ENCODE results near the gene ERGIC1.

Gene ERGIC1

DNA sequence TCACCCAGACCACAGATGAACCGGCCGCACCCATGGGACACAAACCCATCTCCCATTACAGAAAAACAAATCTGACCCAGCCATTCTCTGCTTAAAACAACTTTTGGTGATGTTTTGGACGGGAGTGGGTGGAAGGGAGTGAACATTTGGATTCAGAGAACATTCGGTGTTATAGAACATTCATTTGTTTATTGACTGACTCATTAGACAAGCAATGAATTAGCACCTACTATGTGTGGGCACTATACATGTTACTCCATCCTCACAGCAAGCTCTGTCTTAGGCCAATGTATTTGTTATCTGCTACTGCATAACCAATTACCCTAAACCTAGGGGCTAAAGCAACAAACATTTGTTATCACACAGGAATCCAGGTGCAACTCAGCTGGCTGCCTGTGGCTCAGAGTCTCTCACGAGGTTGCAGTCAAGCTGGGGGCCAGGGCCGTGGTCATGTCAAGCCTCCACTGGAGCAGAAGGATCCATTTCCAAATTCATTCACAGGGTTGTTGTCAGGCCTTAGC, 5.1 kb upstream of the ERGIC1 start:
- no peak for DNase-seq (ENCODE audit: low read depth, low spot score)

DNA sequence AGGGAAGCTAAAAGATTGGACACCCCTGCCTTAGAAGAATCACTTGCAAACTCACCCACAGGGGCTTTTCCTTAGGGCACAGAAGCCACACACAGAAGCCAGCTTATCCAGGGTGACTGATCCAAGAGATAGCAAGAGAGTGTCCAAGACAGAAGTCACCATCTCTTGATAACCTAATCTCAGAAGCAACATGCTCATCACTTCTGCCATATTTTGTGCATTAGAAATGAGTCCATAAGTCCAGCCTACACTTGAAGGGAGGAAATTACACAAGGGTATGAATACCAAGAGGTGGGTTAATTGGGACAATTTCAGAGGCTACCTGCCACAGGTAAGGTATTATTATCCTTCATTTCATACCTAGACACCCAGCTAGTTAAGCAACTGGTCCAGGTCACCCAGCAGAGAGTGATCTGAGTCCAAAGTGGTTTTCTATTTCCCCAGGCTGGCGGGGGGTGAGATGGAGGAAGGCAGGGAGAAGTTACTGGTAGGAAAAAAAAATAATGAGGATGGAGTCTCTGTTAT, 3.7 kb upstream of the ERGIC1 start:
- DNase-seq (ENCODE audit: low read depth, low spot score), result no peak

DNA sequence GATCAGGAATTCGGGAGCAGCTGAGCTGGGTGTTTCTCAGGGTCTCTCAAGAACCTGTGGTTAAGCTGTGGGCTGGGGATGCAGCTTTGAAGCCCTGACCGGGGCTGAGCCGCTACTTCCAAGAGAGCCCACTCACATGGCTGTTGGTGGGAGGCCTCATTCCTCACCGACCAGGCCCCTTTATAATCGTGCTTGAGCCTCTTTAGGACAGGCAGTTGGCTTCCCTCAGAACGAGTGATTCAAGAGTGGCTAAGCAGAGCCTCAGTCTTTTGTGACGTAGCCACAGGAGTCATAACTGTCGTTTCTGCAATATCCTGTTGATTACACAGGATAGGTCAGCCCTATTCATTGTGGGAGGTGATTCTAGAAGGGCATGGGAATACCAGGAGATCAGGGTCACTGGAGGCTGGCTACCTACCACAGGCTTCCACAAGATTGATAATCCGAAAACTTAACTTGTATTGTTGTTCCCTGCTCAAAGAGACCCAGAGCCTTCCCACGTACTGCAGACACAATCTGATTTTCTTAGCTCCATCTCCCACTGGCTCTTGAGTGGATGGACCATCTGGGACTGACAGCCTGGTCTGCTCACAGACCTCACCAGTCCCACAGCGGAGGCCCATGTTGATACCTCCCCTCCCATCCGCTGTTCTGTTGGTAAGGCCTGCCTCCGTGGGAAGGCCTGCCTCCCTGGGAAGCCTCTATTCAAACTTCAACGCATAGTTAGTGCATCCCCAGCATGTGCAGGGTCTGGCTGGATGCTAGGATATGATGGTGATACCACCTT, 3.0 kb upstream of the ERGIC1 start:
- no peak for DNase-seq (ENCODE audit: low read depth, low spot score)

DNA sequence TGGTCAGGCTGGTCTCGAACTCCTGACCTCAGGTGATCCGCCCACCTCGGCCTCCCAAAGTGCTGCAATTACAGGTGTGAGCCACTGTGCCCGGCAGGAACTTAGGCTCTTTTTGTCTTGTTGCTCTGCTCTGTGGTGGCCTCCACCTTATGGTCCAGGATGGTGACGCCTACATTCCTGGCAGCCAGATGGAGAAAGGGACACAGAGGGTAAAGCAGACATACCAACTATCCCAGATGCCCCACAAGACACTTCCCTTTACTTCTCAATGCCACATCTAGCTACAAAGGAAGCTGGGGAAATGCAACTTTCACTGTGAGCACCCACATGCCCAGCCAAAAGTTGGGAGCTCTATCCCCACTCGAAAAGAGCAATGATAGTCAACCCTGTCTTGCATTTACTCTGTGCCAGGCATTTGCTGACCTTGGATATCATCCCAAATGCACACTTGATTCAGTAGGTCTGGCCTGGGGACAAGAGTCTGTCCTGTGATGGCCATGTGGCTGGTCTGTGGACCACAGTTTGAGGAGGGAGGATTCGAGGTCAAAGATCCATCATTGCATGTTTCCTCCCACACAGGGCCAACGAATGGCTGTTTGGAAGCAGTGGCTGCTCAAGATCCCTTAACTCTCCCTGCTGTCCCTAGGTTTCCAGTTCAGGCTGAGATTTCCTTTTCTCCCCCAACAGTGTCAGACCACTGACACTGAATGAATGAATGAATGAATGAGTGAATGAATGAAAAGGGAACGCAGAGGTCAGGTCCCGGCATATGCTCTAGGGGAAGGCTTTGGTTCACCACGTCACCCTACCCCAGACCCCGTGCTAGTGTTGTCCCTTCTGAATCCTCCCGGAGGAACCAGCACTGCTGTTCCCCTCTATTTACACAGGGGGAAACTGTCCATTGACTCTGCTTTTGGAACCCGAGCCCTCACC, 1.4 kb upstream of the ERGIC1 start:
- DNase-seq (ENCODE audit: low read depth, low spot score), result no peak

- DNase-seq (ENCODE audit: low read depth, low spot score), result no peak
These were observed 722 bp upstream of the ERGIC1 start for GRCh38 chr5:172833372-172833685.

GRCh38 chr5:172834415-172835289, 601 bp downstream of the ERGIC1 start:
- DNase-seq (ENCODE audit: low read depth, low spot score), result no peak

GRCh38 chr5:172835290-172835993, 1.4 kb downstream of the ERGIC1 start:
- DNase-seq (ENCODE audit: low read depth, low spot score), result no peak

DNA sequence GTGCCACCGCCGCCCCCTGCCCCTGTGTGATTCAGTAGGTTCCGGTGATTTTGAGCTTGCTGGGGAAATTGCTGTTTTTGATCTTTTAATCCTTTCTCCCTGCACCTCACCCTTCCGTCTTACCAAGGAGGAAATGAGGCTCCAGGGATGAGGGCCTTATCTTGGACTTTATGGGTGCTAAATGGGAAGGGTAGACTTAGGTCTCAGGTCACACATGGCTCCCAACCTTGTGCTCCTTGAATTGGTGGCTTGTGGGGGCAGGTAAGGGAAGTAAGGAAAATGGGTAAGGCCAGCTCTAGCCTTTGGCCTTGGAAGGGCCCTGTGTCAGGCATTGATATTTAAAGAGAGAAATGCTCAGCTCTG, 1.9 kb downstream of the ERGIC1 start:
- no peak for DNase-seq (ENCODE audit: low read depth, low spot score)

DNA sequence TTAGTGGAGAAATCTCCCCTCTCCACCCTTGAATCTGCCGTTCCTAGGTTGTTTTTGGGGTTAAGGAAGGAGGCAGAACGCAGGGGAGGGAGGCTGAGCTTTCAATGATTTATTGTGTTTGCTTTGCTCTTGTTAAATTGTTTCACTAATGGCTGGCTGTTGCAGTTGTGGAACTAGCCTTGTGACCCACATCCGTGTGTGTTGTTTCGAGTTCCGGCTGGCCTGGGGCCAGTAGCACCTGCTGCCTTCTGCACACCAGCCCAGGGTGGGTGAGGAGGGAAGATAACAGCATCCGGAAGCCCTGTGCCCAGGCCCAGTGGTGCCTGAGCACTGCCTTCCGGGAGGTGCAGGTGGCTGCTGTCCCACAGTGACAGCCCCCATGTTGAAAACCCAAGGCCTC, 3.6 kb downstream of the ERGIC1 start:
- DNase-seq (ENCODE audit: low read depth, low spot score), result no peak

- DNase-seq (ENCODE audit: low read depth, low spot score), result no peak
These were observed 4.3 kb downstream of the ERGIC1 start for GRCh38 chr5:172838151-172838875.

DNA sequence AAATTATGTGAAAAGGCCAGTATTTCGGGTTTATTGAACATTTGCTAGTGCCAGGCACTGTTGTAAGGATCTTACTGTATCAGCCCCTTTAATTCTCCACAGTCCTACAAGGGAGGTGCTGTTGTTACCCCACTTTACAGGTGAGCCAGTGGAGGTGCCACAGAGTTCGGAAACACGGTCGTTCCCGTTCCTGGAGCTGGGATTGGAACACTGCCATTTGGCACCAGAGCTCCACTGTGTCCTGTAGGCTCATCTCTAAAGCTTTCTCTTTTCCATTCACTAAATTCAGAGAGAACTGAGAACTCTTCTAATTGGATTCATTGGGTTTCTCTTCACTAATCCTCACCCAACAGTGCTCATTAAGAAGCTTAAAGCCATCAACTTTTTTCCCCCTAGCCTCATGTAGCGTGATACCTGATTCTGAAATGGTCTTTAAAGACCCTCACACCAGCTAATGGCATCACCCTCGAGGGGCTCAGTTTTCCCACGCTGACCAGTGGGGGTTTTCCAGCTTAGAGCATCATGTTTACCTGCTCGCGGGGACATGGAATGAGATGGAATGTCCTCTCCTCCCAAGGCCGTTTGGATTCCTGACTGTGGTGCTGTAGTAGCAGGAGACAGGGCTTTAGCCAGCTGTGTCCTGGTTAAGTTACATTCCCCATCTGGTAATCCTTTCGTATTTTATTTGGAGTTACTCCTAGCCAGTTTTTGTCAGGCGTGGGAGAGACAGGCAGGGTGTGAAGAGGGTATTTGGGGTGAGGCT, 5.8 kb downstream of the ERGIC1 start:
- no peak for DNase-seq (ENCODE audit: low read depth, low spot score)

DNA sequence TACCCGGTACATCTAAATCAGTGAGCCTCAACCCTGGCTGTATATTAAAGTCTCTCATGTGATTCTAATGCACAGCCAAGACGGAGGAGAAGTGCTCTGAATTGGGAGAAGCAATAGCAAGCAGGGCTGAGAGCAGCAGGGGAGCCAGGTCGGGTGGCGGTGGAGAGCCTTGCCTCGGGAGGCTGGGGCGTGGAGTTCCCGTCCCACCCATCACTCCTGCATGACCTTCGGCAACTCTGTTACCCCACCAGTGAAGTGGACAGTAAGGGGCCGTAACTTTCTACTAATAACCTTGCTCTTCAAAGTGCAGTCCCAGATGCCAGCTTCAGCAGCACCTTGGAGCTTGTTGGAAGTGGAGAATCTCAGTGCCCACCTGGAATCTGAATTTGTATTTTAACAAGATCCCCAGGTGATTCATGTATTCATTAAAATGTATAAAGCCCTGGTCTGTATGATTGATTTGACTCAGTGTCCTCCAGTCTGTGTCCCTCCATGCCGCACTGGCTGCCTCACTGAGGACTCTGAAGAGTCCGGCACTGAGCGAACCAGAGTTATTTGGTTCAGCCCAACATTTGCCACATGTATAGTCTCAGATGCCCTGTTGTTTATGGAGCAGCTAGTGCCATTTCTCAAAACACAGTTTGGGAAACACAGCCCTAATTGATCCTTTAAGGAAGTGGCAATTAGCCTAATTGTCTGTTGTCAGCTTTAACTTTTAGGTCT, 6.5 kb downstream of the ERGIC1 start:
- DNase-seq (ENCODE audit: low read depth, low spot score), result no peak

DNA sequence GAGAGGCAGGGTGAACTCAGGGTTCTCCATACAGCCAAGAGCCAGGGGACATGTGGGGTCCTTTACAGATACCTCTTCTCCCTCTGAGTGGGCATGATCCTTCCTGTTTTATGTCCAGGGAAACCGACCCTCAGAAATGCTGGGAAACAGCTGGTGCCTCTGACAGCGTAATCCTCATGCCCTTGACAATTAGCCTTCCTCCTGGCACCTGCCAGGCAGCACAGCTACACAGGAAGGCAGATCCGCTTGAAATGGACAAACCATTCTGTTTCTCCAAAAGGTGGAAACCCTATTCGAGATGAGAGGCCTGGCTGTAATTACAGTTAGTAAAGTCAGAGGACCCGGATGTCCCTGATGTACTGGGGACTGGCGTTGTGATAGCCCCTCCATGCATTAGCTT, 7.2 kb downstream of the ERGIC1 start:
- DNase-seq (ENCODE audit: low read depth, low spot score), result no peak

DNA sequence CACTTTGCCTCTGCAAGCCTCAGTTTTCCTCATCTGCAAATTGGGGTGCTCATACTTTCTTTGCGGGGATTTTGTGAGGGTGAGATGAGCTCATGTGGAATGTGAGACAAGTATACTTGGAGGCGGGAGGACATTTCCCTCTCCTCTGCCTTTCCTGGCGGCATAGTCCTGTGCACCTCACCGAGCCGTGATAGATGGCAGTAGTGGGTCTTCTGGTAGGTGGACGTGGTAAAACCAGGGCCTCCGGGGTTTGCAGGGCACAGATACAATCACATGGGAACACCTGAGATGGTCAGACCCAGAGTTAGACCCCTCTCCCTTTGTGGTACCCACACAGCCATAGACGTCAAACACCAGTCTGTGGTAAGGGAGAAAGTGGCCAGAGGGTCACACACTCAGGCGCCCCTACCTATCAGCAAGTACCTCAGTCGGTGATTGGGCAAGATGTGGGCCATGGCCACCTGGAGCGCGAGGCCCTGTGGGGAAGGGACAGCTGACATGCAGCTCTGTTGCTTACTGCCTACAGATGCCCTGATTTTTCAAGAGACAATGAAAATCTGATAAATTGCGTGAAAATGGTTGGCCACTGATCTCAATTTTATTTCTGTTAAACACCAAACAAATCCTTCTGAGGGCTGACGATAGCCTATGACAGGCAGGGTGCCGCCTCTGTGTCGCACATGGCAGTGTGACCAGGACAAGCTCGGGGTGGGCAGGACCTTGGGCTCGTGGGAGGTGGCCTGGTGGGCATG, 9.9 kb downstream of the ERGIC1 start:
- no peak for DNase-seq (ENCODE audit: low read depth, low spot score)

GRCh38 chr5:172844577-172844838, 10.5 kb downstream of the ERGIC1 start:
- DNase-seq (ENCODE audit: low read depth, low spot score), result no peak

GRCh38 chr5:172845154-172845553, 11.1 kb downstream of the ERGIC1 start:
- DNase-seq (ENCODE audit: low read depth, low spot score), result no peak

DNA sequence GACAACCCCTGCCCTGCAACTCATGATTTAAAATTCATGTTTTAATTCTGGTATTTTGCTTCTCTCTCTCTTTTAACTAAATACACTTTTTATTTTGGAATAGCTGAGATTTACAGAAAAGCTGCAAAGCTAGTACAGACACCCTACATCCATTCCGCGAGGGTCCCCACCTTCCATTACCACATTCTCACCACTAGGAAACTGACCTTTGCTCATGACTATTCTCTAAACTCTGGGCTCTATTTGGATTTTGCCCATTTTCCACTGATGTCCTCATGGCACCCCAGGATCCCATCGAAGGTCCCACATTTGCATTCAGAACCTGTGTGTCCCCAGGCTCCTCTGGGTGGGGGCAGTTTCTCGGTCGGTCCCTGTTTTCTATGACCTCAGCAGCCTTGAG, 11.5 kb downstream of the ERGIC1 start:
- no peak for DNase-seq (ENCODE audit: low read depth, low spot score)

- no peak for DNase-seq (ENCODE audit: low read depth, low spot score)
These were observed 12.2 kb downstream of the ERGIC1 start for GRCh38 chr5:172846249-172846648.
